NCI-H2107 (cell line): ENCODE data around the gene TPRX1.
A peak's percentile ranks its signal among the peaks of the same experiment; 100 is the strongest.
"Not testable (repeated sequence)": the region's sequence is repeated elsewhere in the genome, so short reads cannot be mapped to it uniquely, and the experiment has no call there.

ENCODE experiments used
- DNase-seq: peaks from one replicate; lab custom pipeline; 2025; lab: John Stamatoyannopoulos, UW

The TPRX1 gene

DNA sequence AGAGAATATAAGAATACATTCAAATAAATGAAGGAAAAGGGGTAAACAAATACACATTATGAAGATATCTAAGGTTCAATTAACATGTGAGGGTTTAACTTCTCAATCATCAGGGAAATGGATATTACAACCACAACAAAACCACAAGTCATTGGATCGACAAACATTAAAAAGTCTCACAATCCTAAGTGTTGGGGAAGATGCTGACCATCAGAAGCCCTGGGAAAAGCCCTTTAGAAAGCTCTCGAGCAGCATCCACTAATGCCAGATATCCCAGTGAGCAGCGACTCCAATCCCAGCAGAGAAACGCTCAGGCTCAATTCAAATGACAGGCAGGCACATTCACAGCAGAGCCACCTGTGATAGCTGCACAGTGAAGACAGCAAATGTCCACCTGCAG, 3.1 kb downstream of the TPRX1 start:
- DNase-seq = no peak

DNA sequence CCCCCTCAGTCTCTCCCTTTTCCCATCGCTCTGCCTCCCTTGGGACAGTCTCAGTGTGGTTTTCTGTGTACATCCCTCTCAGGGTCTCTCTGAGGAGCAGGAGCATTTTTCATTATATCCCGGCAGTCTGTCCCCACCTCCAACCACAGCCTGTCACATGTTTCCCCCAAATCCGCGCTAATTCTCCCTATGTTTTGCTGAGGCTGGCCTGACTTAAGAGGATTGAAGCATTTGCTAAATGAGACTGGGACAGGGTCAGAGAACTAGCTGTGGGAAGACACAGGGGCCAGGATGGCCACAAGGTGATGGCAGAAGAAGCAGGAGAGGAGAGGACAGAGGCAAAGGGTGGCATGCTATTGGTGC, 5.5 kb downstream of the TPRX1 start:
- DNase-seq = no peak

DNA sequence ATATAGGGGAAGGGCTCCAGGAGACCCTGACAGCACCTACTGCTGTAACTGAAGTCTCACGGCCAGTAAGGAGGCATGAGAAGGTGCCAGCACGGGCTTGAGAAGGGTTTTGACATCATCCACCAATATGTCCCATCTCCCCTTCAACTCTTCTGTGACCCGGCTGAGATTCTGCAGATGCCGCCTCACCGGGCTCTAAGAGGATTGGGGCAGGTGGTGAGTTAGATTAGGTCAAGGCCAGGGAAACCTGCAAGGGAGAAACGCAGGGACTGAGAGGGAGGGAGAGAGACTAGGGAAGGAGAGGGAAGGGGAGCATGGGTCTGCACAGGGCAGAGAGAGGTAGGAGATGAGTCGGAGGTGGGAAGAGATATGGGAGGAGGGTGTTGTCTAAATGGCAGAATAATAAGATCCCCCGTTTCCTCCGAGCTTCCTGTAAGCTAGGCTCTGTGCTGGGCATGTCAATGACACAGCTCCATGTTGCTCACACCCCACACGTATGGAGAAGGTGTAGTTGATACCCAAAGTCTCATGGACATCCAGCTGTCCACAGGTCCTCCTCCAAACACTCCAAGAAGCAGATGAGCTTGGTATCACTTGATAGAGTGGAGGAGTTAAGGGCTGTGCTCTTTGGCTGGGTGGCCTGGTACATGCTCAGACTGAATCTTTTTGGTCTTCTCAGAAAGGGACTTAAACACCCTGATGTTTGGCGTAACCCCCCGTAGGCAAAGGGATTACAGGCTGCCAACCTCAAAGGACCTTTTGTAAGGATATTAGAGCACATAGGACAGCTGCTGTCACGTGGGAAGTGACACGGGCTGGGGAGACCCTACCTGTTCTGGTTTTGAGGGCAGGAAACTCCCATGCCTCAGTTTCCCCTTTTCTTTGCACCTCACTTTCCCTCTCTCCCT, 6.1 kb downstream of the TPRX1 start:
- DNase-seq = no peak

DNA sequence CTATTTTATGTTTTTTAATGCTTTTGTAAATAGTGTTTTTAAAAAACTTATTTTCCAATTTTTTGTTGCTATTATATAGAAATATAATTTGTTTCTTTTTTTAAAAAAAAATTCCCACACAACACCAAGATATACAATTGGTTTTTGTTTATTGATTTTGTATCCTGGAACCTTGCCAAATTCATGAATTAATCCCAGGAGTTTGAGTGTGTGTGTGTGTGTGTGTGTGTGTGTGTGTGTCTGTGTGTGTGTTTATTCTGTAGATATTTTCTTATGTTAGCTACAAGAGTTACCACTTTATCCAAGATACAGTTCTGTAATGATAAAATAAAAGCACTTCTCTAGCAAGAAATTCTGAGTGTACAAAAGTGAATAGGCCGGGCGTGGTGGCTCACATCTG, 7.6 kb downstream of the TPRX1 start:
- no peak for DNase-seq

DNA sequence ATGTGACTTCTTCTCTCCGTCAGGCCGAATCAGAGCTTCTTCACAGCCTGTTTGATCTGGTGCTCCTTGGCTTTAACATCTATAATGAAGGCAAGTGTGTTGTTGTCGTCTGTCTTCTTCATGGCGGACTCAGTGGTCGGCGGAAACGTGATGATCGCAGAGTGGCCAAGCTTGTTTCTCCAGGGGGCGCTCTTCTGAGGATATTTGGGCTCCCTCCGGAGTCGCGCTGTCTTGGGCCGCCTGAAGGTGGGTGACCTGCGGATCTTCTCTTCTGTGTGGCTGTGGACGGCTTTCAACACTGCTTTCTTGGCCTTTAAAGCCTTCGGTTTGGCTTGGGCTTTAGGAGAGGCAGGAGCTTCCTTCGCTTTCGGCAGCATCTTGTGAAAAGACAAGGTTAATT, 9.8 kb downstream of the TPRX1 start:
- DNase-seq = no peak

DNA sequence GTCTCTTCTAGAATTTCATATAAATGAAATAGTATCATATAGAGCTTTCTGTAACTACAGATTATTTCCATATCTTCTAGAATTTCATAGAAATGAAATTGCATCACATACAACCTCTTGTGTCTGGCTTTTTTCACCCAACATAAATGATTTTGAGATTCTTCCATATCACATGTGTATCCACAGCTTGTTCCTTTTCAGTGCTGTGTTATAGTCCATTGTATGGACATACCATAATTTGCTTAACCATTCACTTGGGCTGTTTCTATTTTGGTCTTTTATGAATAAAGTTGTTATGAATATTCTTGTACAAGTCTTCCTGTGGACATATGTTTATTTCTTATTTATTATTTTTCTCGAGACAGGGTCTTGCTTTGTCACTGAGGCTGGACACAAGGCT, 11.7 kb downstream of the TPRX1 start:
- DNase-seq = no peak

DNA sequence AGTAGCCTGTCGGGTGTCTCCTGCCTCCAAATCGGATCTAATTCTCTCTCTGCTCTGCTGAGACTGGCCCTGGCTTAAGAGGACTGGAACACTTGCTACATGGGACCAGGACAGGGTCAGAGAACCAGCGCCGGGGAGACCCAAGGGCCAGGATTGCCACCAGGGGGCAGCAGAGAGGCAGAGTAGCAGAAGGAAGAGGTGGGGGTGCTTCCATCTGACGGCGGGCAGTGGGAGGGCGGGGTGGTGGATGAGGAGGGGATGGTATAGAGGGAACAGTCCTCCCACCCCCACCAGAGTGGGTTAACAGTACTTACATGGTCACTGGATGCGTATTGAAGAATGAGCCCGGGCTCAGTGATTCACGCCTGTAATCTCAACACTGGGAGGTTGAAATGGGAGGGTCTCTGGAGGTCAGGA, 13.9 kb downstream of the TPRX1 start:
- DNase-seq = peak; percentile 24

DNA sequence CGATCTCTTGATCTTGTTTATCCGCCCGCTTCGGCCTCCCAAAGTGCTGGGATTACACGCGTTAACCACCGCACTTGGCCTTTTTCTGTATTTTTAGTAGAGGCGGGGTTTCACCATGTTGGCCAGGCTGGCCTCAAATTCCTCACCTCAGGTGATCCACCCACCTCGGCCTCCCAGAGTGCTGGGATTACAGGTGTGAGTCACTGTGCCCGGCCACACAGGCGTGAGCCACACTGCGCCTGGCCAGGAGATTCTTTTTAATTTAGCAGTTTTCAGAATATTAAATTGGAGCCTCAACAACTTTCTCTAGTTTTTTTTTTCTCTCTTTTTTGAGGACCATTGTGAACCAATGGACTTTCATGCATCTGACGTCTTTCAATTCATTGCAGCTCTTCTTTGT, 14.5 kb downstream of the TPRX1 start:
- not testable (repeated sequence) for DNase-seq

DNA sequence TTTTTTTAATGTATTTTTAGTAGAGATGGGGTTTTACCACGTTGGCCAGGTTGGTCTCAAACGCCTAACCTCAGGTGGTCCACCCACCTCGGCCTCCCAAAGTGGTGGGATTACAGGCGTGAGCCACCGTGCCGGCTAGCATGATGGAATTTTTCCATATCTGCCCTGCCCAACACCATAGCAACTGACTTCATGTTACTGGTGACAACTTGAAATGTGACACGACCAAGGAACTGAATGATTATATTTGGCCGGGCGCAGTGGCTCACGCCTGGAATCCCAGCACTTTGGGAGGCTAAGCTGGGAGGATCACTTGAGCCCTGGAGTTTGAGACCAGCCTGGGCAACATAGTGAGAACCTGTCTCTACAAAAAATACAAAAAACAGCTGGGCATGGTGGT, 17.0 kb downstream of the TPRX1 start:
- DNase-seq = not testable (repeated sequence)

DNA sequence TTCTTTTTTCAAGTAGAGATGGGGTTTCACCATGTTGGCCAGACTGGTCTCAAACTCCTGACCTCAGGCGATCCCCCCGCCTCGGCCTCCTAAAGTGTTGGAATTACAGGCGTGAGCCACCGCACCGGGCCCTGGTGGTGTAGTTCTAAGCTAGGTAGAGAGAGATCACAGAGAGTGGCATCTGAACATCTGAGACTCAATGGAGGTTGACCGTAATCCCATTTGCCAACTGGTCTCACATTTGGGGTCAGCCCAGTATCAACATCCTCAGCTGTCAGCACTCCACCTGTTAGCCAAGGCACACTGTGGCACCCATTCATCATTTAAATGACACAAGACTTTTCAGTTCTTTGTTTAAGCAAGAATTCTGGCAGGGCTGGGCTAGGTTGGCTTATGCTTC, 17.8 kb downstream of the TPRX1 start:
- DNase-seq = no peak

DNA sequence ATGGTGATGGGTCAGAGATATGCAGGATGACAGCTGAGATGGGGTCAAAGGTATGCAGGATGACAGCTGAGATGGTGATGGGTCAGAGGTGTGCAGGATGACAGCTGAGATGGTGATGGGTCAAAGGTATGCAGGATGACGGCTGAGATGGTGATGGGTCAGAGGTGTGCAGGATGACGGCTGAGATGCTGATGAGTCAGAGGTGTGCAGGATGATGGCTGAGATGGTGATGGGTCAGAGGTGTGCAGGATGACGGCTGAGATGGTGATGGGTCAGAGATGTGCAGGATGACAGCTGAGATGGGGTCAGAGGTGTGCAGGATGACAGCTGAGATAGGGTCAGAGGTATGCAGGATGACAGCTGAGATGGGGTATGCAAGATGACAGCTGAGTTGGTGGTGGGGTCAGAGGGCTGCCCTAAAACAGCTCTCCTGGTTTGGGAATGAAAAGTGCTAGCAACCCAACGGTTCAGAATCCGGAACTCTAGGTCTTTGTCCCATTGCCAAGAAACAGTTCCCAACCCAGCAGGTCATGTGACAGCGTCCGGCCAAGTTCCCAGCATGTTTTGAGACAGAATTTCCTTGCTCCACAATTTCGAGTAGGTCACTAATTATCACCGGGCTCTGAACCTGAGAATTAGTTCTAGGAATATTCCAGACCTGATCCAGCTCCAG, 22.6 kb downstream of the TPRX1 start:
- no peak for DNase-seq

DNA sequence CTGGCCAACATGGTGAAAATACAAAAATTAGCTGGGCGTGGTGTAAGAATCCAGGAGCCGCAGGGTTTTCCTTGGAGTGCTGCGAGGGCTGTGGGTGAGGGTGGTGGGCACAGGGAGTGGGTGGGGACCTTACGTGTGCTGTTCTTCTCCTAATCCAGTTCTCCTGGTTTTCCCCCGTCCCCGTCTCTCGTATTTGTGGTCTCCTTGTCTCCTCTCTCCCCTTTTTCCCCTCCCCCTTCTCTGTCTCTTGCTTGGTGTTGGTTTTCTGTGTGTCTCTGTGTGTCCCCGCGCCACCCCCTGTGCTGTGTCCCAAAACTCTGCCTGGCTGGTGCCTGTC, 24.2 kb downstream of the TPRX1 start:
- no peak for DNase-seq

DNA sequence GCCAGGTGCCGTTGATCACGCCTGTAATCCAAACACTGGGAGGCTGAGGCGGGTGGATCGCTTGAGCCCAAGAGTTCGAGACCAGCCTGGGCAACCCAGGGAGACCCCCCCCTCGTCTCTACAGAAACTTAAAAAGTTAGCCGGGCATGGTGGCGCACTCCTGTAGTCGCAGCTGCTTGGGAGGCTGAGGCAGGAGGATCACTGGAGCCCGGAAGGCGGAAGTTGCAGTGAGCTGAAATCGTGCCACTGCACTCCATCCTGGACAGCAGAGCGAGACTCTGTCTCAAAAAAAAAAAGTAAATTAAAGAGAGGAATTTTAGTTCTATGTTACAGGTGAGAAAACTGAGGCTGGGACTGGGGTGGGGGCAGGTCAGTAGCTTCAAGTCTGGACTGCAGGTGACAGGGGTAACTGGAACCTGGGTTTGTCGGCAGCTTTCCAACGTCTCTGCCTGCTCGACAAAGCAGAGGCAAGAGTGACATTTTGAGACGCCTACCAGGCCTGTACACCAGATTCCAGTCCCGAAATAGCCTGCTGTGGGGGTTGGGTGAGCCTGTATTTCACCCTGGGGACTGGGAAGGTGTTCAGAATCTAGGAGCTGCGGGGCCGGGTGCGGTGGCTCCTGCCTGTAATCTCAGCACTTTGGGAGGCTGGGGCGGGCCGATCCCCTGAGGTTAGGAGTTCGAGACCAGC, 24.7 kb downstream of the TPRX1 start:
- DNase-seq = no peak

DNA sequence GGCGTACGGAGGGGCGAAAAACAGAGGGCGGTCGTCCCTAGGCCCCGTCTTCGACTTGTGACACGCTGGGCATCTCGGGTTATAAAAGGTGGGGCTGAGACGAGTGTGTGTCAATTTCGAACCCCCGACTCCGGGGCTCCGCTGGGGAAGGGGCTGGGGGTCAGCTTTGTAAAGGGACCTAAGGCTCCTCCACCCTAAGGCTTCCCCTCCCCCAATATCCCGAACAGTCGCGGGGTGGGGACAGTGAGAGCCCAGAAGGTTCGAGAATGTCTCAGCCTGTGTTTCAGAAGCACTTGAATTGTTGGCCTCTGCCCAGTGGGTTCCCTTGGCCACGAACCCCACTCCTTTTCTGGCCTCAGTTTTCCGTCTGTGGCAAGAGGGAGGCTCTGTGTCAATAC, 25.4 kb downstream of the TPRX1 start:
- no peak for DNase-seq

DNA sequence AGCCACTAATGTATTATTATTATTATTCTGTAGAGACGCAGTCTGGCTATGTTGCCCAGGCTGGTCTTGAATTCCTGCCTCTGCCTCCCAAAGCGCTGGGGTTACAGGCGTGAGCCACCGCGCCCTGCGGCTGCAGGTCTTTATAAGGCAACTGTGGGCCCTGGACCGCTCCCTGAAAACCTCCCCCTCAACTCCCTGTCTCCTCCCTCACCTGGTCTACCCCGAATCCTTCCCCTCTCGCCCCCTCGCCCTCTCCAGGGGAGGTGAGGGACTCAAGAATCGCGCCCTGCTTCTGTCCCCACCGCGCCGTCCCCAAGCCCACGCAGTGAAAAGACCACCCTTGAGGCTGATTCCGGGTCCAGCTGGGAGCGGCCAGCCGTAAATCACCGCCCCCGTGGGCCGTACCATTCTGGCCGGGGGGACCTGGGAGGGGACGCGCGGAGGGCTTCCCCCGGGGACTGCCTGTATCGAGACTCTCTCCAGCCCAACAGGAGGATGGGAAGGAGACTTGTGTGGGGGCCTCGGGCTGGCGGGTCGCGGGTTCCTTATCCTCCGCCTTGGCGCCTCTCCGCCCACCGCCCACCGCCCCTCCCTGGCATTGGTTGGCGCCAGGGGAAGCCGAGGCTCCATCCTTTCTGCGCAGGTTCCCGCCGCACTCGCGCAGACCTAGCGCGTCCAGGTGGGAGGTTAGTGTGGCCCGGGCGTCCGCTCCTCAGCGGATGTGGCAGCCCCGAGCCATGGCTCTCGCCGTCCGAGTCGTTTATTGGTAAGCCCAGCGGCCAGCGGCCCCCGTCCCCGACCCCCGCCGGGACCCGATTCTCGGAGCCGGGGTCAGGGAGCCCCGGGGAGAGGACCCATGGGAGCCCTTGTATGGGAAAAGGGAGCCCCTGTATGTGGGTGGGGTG, 26.1 kb downstream of the TPRX1 start, which contains the start of gene SELENOW:
Gene SELENOW (plus strand): TSS at position 655 of the 905 bp plus-strand sequence. CDS start 83 bp downstream, at position 738.
- peak; percentile 26 for DNase-seq

DNA sequence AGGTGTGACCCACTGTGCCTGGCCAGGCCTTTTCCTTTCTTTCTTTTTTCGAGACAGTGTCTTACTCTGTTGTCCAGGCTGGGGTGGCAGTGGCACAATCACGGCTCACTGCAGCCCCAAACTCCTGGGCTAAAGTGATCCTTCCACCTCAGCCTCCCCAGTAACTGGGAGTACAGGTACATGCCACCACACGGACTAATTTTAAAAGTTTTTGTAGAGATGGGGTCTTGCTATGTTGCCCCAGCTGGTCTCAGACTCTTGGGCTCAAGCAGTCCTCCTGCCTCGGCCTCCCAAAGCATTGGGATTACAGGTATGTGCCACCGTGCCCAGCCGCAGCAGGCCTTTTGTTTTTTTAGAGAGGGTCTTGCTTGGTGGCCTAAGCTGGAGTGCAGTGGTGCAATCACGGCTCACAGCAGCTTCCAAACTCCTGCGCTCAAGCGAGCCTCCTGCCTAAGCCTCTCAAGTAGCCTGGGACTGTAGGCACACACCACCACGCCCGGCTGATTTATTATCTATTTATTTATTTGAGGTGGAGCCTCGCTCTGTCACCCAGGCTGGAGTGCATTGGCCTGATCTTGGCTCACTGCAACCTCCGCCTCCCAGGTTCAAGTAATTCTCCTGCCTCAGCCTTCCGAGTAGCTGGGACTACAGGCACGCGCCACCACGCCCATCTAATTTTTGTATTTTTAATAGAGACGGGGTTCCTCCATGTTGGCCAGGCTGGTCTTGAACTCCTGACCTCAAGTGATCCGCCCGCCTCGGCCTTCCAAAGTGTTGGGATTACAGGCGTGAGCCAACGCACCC, 26.9 kb downstream of the TPRX1 start:
- DNase-seq = not testable (repeated sequence)

DNA sequence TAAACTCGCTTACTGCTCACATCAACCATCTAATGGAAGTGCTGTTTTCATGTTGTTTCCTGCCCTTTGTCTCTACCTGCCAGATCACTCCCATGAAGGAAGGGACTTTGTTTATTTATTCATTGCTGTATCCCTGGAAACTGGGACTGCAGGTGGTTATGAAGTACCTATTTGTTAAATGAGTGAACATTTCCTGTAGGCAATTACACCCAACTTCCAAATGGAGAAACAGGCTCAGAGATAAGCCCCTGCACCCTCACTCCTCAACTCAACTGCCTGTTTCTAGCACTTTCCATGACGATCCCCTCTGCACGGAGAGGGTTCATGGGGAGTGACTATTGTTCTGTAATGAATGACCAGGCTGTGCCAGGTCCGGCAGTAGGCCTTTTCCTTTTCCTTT, 27.8 kb downstream of the TPRX1 start:
- DNase-seq = peak; percentile 65

DNA sequence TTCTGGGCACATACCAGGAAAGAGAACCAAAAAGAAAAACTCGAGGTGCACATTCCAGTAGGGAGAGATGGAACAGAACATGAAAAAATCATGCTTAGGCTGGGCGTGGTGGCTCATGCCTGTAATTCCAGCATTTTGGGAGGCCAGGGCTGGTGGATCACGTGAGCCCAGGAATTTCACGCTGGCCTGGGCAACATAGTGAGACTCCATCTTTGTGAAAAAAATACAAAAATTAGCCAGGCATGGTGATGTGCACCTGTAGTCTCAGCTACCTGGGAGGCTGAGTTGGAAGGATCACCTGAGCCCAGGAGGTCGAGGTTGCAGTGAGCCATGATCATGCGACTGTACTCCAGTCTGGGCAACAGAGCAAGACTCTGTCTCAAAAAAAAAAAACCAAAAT, 33.1 kb downstream of the TPRX1 start:
- DNase-seq = not testable (repeated sequence)

DNA sequence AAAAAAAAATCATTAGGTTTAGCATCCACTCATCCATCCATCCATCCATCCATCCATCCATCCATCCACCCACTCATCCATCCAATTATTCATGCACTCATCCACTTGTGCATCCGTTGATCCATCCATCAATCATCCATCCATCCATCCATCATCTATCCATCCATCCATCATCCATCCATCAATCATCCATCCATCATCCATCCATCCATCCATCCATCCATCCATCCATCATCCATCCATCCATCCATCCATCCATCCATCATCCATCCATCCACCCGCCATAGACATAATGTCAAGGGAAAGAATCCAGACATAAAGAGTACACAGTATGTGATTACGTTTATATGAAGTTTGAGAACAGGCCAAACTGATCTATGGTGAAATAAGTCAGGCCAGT, 34.8 kb downstream of the TPRX1 start:
- no peak for DNase-seq

DNA sequence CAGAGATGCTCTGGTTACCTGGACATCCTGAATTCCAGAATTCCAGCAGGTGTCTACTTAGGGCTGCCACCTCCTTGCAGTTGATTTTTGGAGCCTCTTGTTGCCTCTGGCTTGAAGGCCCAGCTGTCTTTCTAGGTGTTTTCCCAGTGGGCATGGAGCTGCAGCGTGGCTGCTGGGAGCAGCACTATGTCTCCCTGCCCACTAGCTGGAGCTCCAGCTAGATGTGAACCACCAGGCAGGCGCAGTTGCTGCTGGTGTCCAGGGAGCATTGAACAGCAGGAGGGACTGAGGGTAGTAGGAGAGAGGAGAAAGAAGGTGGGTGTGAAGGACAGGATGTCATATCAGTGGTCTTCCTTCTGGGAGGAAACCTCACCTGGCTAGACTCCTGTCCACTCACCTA, 35.7 kb downstream of the TPRX1 start:
- DNase-seq = no peak

DNA sequence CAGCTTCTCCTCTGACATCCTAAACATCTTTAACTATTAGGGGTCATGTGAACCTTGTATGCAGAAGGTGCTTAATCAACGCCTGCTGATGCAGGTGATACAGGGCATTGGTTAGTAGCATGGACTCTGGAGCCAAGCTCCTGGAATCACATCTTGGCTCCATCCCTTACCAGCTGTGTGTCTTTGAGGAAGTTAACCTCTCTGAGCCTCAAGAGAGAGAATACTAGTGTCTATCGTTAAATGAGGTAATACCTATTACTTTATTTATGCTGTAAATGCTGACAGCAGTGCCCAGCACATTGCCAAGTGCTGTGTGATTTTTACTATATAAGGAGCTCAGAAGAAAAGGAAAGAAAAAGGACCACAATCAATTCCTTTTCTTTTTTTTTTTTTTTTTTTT, 37.0 kb downstream of the TPRX1 start:
- no peak for DNase-seq
